Mesenchymal stem cell (in vitro differentiated cells and primary cell): Measurements from ENCODE around the gene GFRA3.
A peak's percentile ranks its signal among the peaks of the same experiment; 100 is the strongest.

Experiments
- DNase-seq: peaks from one replicate; pipeline ENCODE4 v3.0.0-alpha.2; 2013
- H2AFZ ChIP-seq: one replicate; pipeline ENCODE4 v1.6.1; 2013; ENCODE audit warnings: low read depth, mild to moderate bottlenecking, control low read depth, inconsistent platforms, low read length, moderate library complexity
- H2AK5ac ChIP-seq: 2 replicates; pipeline ENCODE4 v1.6.1; 2013; ENCODE audit warnings: low read length, moderate library complexity, mild to moderate bottlenecking, inconsistent platforms; ENCODE audit not compliant: severe bottlenecking
- H2BK120ac ChIP-seq: one replicate; pipeline ENCODE4 v1.6.1; 2013; ENCODE audit warnings: low read depth, mild to moderate bottlenecking, inconsistent platforms, low read length, moderate library complexity
- H2BK12ac ChIP-seq, 2 experiments: one replicate each; pipeline ENCODE4 v1.6.1; 2013; ENCODE audit warnings: inconsistent platforms in 2 of 2, low read length in 2 of 2, mild to moderate bottlenecking in 2 of 2, moderate library complexity in 2 of 2, control low read depth in 1 of 2
- H2BK15ac ChIP-seq: one replicate; pipeline ENCODE4 v1.6.1; 2013; ENCODE audit warnings: mild to moderate bottlenecking, low read depth, inconsistent platforms; ENCODE audit not compliant: poor library complexity, severe bottlenecking
- H2BK5ac ChIP-seq: 2 replicates; pipeline ENCODE4 v1.6.1; 2013; ENCODE audit warnings: low read depth, mild to moderate bottlenecking, low read length, control low read depth, inconsistent platforms; ENCODE audit not compliant: poor library complexity, severe bottlenecking
- H3K14ac ChIP-seq, 2 experiments: one replicate each; pipeline ENCODE4 v1.6.1; 2013; ENCODE audit warnings: inconsistent platforms in 2 of 2, low read length in 2 of 2, control low read depth in 1 of 2, mild to moderate bottlenecking in 1 of 2, moderate library complexity in 1 of 2
- H3K18ac ChIP-seq, 2 experiments: one replicate each; pipeline ENCODE4 v1.6.1; 2013; ENCODE audit warnings: inconsistent platforms in 2 of 2, low read length in 2 of 2, control low read depth in 1 of 2, low read depth in 1 of 2, mild to moderate bottlenecking in 1 of 2
- H3K23ac ChIP-seq, 2 experiments: one replicate each; pipeline ENCODE4 v1.6.1; 2013; ENCODE audit warnings: inconsistent platforms in 2 of 2, low read length in 2 of 2, mild to moderate bottlenecking in 2 of 2, moderate library complexity in 2 of 2, control low read depth in 1 of 2
- H3K27ac ChIP-seq: 2 replicates; pipeline ENCODE4 v1.5.1; 2013; ENCODE audit warnings: mild to moderate bottlenecking, moderate library complexity, low read length, control low read depth, inconsistent platforms; ENCODE audit not compliant: poor library complexity, severe bottlenecking
- H3K27me3 ChIP-seq, 2 experiments: 2 replicates each; pipeline versions ENCODE4 v1.6.1 to v1.7.0; 2013; ENCODE audit warnings: low read length in 2 of 2, mild to moderate bottlenecking in 2 of 2, moderate library complexity in 2 of 2, control low read depth in 1 of 2, inconsistent platforms in 1 of 2; ENCODE audit not compliant: control insufficient read depth in 1 of 2, insufficient read depth in 1 of 2
- H3K36me3 ChIP-seq, 2 experiments: 2 replicates each; pipeline versions ENCODE4 v1.6.1 to v1.7.0; 2013; ENCODE audit warnings: low read length in 2 of 2, control low read depth in 1 of 2, inconsistent platforms in 1 of 2, low read depth in 1 of 2, mild to moderate bottlenecking in 1 of 2; ENCODE audit not compliant: insufficient read depth in 2 of 2, control insufficient read depth in 1 of 2
- H3K4ac ChIP-seq, 2 experiments: one replicate each; pipeline ENCODE4 v1.6.1; 2013; ENCODE audit warnings: inconsistent platforms in 2 of 2, low read length in 2 of 2, mild to moderate bottlenecking in 2 of 2, moderate library complexity in 2 of 2, control low read depth in 1 of 2, low read depth in 1 of 2
- H3K4me1 ChIP-seq: 2 replicates; pipeline ENCODE4 v1.6.1; 2013; ENCODE audit warnings: low read depth, low read length, control low read depth; ENCODE audit not compliant: control insufficient read depth, insufficient read depth
- H3K4me2 ChIP-seq: 2 replicates; pipeline ENCODE4 v1.6.1; 2013; ENCODE audit warnings: low read length, mild to moderate bottlenecking, inconsistent platforms; ENCODE audit not compliant: poor library complexity, severe bottlenecking
- H3K4me3 ChIP-seq, 2 experiments: 2 replicates each; pipeline versions ENCODE4 v1.5.1 to v1.7.0; 2013; ENCODE audit warnings: low read length in 2 of 2, mild to moderate bottlenecking in 2 of 2, control low read depth in 1 of 2, low read depth in 1 of 2; ENCODE audit not compliant: insufficient read depth in 1 of 2
- H3K79me1 ChIP-seq: replicated peaks from 2 replicates; pipeline ENCODE4 v1.6.1; 2013; ENCODE audit warnings: mild to moderate bottlenecking, control low read depth, low read length, inconsistent platforms; ENCODE audit not compliant: poor library complexity, severe bottlenecking
- H3K9ac ChIP-seq: 2 replicates; pipeline ENCODE4 v1.7.0; 2013; ENCODE audit warnings: mild to moderate bottlenecking, low read length, moderate library complexity
- H3K9me3 ChIP-seq: 2 replicates; pipeline ENCODE4 v1.7.0; 2013; ENCODE audit warnings: mild to moderate bottlenecking, low read length; ENCODE audit not compliant: control insufficient read depth
- H4K8ac ChIP-seq: one replicate; pipeline ENCODE4 v1.6.1; 2013; ENCODE audit warnings: inconsistent platforms, mild to moderate bottlenecking, low read length, moderate library complexity
- H4K91ac ChIP-seq: one replicate; pipeline ENCODE4 v1.6.1; 2013; ENCODE audit warnings: mild to moderate bottlenecking, low read length, inconsistent platforms
- WGBS: methylation state at CpG from one replicate; pipeline ENCODE4 v1.1.7; 2013; ENCODE audit warnings: mixed read lengths; 5-methylcytosine and 5-hydroxymethylcytosine counted together

GFRA3 gene

DNA sequence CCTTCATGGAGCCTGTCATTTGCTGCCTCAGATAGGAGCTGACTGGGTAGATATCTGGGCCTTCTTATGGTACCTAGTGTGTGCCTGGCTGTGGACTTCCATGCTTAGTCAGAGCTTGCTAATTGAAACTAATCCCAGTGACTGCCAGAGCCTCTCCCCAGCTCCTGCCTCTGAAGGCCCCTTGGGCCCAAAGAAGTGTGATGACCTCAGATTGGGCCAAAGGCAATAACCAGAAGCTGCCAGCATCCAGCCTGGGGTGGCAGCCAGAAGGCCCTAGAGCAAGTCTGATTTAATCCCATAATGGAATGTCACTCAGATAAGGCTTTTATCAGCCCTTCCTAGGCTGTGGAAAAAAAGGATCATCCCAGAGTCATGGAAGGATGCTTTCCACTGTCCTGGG lies 44.2 kb downstream of the GFRA3 start:
- no peak overlapping the region for H2AK5ac ChIP-seq
- H2BK5ac ChIP-seq, result no peak overlapping the region
- H3K23ac ChIP-seq, result no peak overlapping the region
- no peak overlapping the region for H4K8ac ChIP-seq
- H2BK15ac ChIP-seq, result no peak overlapping the region
- H3K9me3 ChIP-seq, result peaks cover 19% of the 10 kb centered on the region
- no peaks in the 10 kb centered on the region for H3K79me1 ChIP-seq
- no peak overlapping the region for H3K4me3 ChIP-seq
- H2BK12ac ChIP-seq, result no peak overlapping the region
- no peak overlapping the region for H2BK120ac ChIP-seq
- no peaks in the 10 kb centered on the region for H3K36me3 ChIP-seq
- no peaks in the 10 kb centered on the region for H3K4me1 ChIP-seq
- H3K27me3 ChIP-seq, result peaks cover 0 to 47% of the 10 kb centered on the region in 2 experiments
- H3K4ac ChIP-seq, result no peak overlapping the region
- H3K18ac ChIP-seq, result no peak overlapping the region
- H3K4me2 ChIP-seq, result no peak overlapping the region
- H3K14ac ChIP-seq, result no peak overlapping the region
- H2AFZ ChIP-seq, result no peak overlapping the region
- DNase-seq, result peak; percentile 30
- H4K91ac ChIP-seq, result no peak overlapping the region
- H3K27ac ChIP-seq, result no peak overlapping the region
- no peak overlapping the region for H3K9ac ChIP-seq

DNA sequence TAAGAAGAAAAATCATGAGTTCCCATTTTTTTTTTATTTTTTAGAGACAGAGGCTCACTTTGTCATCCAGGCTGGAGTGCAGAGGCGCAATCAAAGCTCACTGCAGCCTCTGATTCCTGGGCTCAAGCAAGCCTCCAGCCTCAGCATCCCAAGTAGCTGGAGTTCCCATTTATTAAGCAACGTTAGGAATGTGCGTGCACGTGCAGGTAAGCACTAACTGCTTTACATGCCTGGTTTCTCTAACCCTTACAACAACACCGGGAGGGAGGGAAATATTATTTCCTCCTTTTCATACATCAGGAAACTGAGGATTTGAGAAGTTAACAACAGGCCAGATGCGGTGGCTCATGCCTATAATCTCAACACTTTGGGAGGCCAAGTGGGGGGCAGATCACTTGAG lies 45.0 kb downstream of the GFRA3 start:
- H4K8ac ChIP-seq, result no peak overlapping the region
- no peak overlapping the region for H4K91ac ChIP-seq
- WGBS, result 92% methylated on average over 6 of the region's 6 CpGs
- no peak for DNase-seq
- peaks cover 0 to 39% of the 10 kb centered on the region in 2 experiments for H3K27me3 ChIP-seq
- H3K9me3 ChIP-seq, result peaks cover 19% of the 10 kb centered on the region
- H2BK15ac ChIP-seq, result no peak overlapping the region
- H2AFZ ChIP-seq, result no peak overlapping the region
- no peak overlapping the region for H3K9ac ChIP-seq
- no peak overlapping the region for H2BK120ac ChIP-seq
- no peaks in the 10 kb centered on the region for H3K4me1 ChIP-seq
- H3K4me2 ChIP-seq, result no peak overlapping the region
- no peak overlapping the region for H2BK12ac ChIP-seq
- H3K4ac ChIP-seq, result no peak overlapping the region
- H3K23ac ChIP-seq, result no peak overlapping the region
- H2AK5ac ChIP-seq, result no peak overlapping the region
- no peak overlapping the region for H3K18ac ChIP-seq
- H3K27ac ChIP-seq, result no peak overlapping the region
- H3K36me3 ChIP-seq, result no peaks in the 10 kb centered on the region
- H3K14ac ChIP-seq, result no peak overlapping the region
- no peak overlapping the region for H3K4me3 ChIP-seq
- H2BK5ac ChIP-seq, result no peak overlapping the region
- no peaks in the 10 kb centered on the region for H3K79me1 ChIP-seq

DNA sequence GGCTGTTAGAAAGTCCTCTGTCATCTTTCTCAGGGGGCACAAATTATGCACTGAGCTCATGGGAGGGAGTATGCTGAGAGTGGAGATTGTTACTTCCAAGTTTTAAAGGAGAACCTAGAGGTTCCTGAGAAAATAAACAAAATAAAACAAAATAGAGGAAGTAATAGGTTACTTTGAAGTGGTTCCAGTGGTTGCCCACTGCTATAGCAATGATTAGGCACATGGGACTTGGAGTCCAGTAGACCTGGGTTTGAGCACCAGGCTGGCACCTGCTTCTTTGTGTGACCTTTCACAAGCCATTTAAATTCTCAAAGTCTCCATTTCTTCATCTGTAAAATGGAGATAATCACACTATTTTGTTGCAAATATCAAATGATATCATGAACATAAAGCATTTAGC lies 47.5 kb downstream of the GFRA3 start:
- H3K4me3 ChIP-seq, result no peak overlapping the region
- H2BK120ac ChIP-seq, result no peak overlapping the region
- no peak overlapping the region for H4K91ac ChIP-seq
- no peak overlapping the region for H2BK12ac ChIP-seq
- no peak overlapping the region for H2AK5ac ChIP-seq
- H3K23ac ChIP-seq, result no peak overlapping the region
- H3K4ac ChIP-seq, result no peak overlapping the region
- H3K27me3 ChIP-seq, result peaks cover 0 to 23% of the 10 kb centered on the region in 2 experiments
- H3K4me2 ChIP-seq, result no peak overlapping the region
- no peak overlapping the region for H3K9ac ChIP-seq
- no peak overlapping the region for H2BK5ac ChIP-seq
- no peak overlapping the region for H3K18ac ChIP-seq
- H3K4me1 ChIP-seq, result no peaks in the 10 kb centered on the region
- no peaks in the 10 kb centered on the region for H3K79me1 ChIP-seq
- H3K27ac ChIP-seq, result no peak overlapping the region
- H3K14ac ChIP-seq, result no peak overlapping the region
- no peak for DNase-seq
- no peak overlapping the region for H2BK15ac ChIP-seq
- no peaks in the 10 kb centered on the region for H3K36me3 ChIP-seq
- H3K9me3 ChIP-seq, result peaks cover 19% of the 10 kb centered on the region
- no peak overlapping the region for H2AFZ ChIP-seq
- H4K8ac ChIP-seq, result no peak overlapping the region

DNA sequence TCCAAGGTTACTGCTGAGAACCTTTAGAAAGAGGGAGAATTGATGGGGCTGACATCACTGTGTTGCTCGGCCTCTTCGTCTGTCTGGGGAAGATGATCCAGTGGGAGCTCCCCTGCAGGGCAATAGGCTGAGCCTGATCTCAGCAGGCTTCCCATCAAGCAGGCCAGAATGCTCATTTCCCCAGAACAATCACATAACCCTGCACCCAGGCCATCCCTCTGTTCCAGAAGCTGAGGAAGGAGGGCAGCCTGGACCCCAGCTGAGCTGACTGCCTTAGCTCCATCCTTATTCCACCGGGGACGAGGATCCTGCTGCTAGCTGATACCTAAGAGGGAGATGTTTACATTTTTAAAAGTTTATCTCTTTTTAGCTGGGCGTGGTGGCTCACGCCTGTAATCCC lies 49.7 kb downstream of the GFRA3 start:
- H3K36me3 ChIP-seq, result no peaks in the 10 kb centered on the region
- DNase-seq, result no peak
- no peak overlapping the region for H3K27ac ChIP-seq
- no peak overlapping the region for H2BK5ac ChIP-seq
- H2AK5ac ChIP-seq, result no peak overlapping the region
- H3K9ac ChIP-seq, result no peak overlapping the region
- no peaks in the 10 kb centered on the region for H3K79me1 ChIP-seq
- H3K4me1 ChIP-seq, result no peaks in the 10 kb centered on the region
- H2BK120ac ChIP-seq, result no peak overlapping the region
- H2BK15ac ChIP-seq, result no peak overlapping the region
- H3K9me3 ChIP-seq, result peaks cover 19% of the 10 kb centered on the region
- H3K23ac ChIP-seq, result no peak overlapping the region
- H3K18ac ChIP-seq, result no peak overlapping the region
- no peak overlapping the region for H3K4me2 ChIP-seq
- no peak overlapping the region for H2AFZ ChIP-seq
- no peak overlapping the region for H3K4me3 ChIP-seq
- H3K14ac ChIP-seq, result no peak overlapping the region
- H3K27me3 ChIP-seq, result peaks cover 0 to 24% of the 10 kb centered on the region in 2 experiments
- WGBS, result 91% methylated on average over 6 of the region's 6 CpGs
- H3K4ac ChIP-seq, result no peak overlapping the region
- no peak overlapping the region for H4K8ac ChIP-seq
- no peak overlapping the region for H2BK12ac ChIP-seq
- no peak overlapping the region for H4K91ac ChIP-seq
